ENCODE data around the gene VEPH1.

VEPH1 gene

GRCh38 chr3:157502916-157503595 is at the start of gene VEPH1:
VEPH1 (minus strand) TSS chr3:157503416; CDS start chr3:157495349, 8,067 bp downstream.
- DNase-seq (ENCODE audit: low read depth in 3 of 3, low spot score in 1 of 3) = no peak

- no peak for DNase-seq (ENCODE audit: low read depth in 3 of 3, low spot score in 1 of 3)
These were observed 48.7 kb upstream of the VEPH1 start for GRCh38 chr3:157551961-157552360.

GRCh38 chr3:157549498-157549897 is 46.3 kb upstream of the VEPH1 start:
- no peak for DNase-seq (ENCODE audit: low read depth in 3 of 3, low spot score in 1 of 3)

GRCh38 chr3:157544501-157545130 is 41.4 kb upstream of the VEPH1 start:
- DNase-seq (ENCODE audit: low read depth in 3 of 3, low spot score in 1 of 3) = no peak

GRCh38 chr3:157543501-157544035 is 40.4 kb upstream of the VEPH1 start:
- DNase-seq (ENCODE audit: low read depth in 3 of 3, low spot score in 1 of 3) = no peak

- DNase-seq (ENCODE audit: low read depth in 3 of 3, low spot score in 1 of 3) = no peak
These were observed 39.7 kb upstream of the VEPH1 start for GRCh38 chr3:157542711-157543500.

GRCh38 chr3:157541506-157542236 is 38.5 kb upstream of the VEPH1 start:
- no peak for DNase-seq (ENCODE audit: low read depth in 3 of 3, low spot score in 1 of 3)

GRCh38 chr3:157540656-157541055 is 37.4 kb upstream of the VEPH1 start:
- DNase-seq (ENCODE audit: low read depth in 3 of 3, low spot score in 1 of 3) = no peak

- no peak for DNase-seq (ENCODE audit: low read depth in 3 of 3, low spot score in 1 of 3)
These were observed 32.5 kb upstream of the VEPH1 start for GRCh38 chr3:157535667-157536066.

GRCh38 chr3:157534725-157535161 is 31.5 kb upstream of the VEPH1 start:
- DNase-seq (ENCODE audit: low read depth in 3 of 3, low spot score in 1 of 3) = no peak

- no peak for DNase-seq (ENCODE audit: low read depth in 3 of 3, low spot score in 1 of 3)
These were observed 30.3 kb upstream of the VEPH1 start for GRCh38 chr3:157533298-157534070.

GRCh38 chr3:157532529-157533297 is 29.5 kb upstream of the VEPH1 start:
- no peak for DNase-seq (ENCODE audit: low read depth in 3 of 3, low spot score in 1 of 3)

- DNase-seq (ENCODE audit: low read depth in 3 of 3, low spot score in 1 of 3) = no peak
These were observed 28.6 kb upstream of the VEPH1 start for GRCh38 chr3:157531771-157532170.

- DNase-seq (ENCODE audit: low read depth in 3 of 3, low spot score in 1 of 3) = no peak
These were observed 28.1 kb upstream of the VEPH1 start for GRCh38 chr3:157531301-157531660.

GRCh38 chr3:157530637-157531300 is 27.6 kb upstream of the VEPH1 start:
- DNase-seq (ENCODE audit: low read depth in 3 of 3, low spot score in 1 of 3) = no peak

GRCh38 chr3:157529751-157530150 is 26.5 kb upstream of the VEPH1 start:
- DNase-seq (ENCODE audit: low read depth in 3 of 3, low spot score in 1 of 3) = no peak

GRCh38 chr3:157529085-157529484 is 25.9 kb upstream of the VEPH1 start:
- DNase-seq (ENCODE audit: low read depth in 3 of 3, low spot score in 1 of 3) = no peak

GRCh38 chr3:157527131-157527881 is 24.1 kb upstream of the VEPH1 start:
- DNase-seq (ENCODE audit: low read depth in 3 of 3, low spot score in 1 of 3) = no peak

Data from stimulated activated CD4-positive, alpha-beta T cell treated with anti-CD3 and anti-CD28 coated beads, TNF-alpha, amount 100 ng/mL, for 1 hour (primary cell).